Measurements from ENCODE around the gene LAMA2.

Gene LAMA2

DNA sequence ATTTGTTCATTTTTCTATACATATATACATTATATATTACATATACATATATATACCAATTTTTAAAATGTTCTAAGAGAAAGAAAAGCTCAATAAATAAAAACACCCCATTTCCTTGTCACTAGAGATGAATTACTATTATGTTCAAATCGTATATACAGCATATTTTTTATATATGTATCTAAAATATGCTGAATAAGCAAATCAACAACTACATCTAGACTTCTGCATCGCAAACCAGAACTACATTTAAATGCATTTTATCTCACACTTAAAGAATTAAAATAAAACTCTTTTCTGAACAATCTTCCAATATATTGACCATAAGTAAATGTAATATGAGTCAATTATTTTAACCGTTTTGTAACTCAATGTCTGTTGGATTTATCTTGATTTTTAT is 133.9 kb downstream of the LAMA2 start:
- Histone ChIP-seq H3K27me3 (ENCODE audit: insufficient read depth, low read length, poor library complexity, severe bottlenecking) (no peaks in the 10 kb centered on the region), H2AFZ (ENCODE audit: low read length) (no peak overlapping the region), H3F3A (ENCODE audit: low read depth) (no peaks in the 10 kb centered on the region), H3K4me3 (ENCODE audit: low read length, poor library complexity, severe bottlenecking) (no peak overlapping the region), H3K36me3 (ENCODE audit: insufficient read depth, low read length) (no peaks in the 10 kb centered on the region), H4K20me1 (ENCODE audit: insufficient read depth, low read length, poor library complexity, severe bottlenecking) (no peaks in the 10 kb centered on the region), H3K9me3 (ENCODE audit: insufficient read depth, low read depth, low read length) (no peaks in the 10 kb centered on the region), H3K4me2 (ENCODE audit: low read depth, low read length, poor library complexity, severe bottlenecking) (no peak overlapping the region), H3K79me2 (ENCODE audit: insufficient read depth, low read length) (no peaks in the 10 kb centered on the region), H3K9ac (ENCODE audit: low read depth, low read length, poor library complexity, severe bottlenecking) (no peak overlapping the region), H3K9me2 (replicated peaks; ENCODE audit: low read depth, low read length) (no peaks in the 10 kb centered on the region), H3K4me1 (ENCODE audit: insufficient read depth, low read length, poor library complexity, severe bottlenecking) (no peaks in the 10 kb centered on the region)
- TF ChIP-seq EZH2phosphoT487 (IDR thresholded peaks at IDR 0.05; ENCODE audit: borderline replicate concordance) = no peak
- TF ChIP-seq, protein P1, sequence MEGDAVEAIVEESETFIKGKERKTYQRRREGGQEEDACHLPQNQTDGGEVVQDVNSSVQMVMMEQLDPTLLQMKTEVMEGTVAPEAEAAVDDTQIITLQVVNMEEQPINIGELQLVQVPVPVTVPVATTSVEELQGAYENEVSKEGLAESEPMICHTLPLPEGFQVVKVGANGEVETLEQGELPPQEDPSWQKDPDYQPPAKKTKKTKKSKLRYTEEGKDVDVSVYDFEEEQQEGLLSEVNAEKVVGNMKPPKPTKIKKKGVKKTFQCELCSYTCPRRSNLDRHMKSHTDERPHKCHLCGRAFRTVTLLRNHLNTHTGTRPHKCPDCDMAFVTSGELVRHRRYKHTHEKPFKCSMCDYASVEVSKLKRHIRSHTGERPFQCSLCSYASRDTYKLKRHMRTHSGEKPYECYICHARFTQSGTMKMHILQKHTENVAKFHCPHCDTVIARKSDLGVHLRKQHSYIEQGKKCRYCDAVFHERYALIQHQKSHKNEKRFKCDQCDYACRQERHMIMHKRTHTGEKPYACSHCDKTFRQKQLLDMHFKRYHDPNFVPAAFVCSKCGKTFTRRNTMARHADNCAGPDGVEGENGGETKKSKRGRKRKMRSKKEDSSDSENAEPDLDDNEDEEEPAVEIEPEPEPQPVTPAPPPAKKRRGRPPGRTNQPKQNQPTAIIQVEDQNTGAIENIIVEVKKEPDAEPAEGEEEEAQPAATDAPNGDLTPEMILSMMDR (conservative IDR thresholded peaks at IDR 0.05; ENCODE audit: low read length) = no peak

DNA sequence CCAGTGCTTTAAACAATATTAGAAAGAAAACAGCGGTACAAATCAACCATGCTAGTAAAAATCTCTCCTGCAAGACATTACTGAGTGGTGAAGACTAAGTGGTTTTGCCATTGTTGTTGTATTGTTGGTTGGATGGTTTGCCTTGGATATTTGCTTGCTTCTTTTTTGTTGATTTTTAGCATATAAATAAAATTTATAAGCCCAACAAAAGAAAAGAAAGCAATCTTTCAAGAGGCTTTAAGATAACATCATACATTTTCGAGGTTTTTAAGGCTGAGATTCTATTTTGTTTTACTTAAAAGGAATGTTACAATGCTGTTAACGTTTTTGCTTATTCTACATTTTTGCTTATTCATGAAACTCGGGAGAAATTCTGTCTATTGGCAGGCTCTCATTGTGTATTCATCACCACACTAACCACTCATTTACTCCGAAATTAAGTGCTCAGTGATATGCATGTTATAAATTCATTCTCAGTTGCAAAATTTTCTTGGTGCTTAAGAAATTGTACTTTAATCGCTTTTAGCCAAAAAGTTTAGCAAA is 139.1 kb downstream of the LAMA2 start:
- H3K27me3 ChIP-seq (ENCODE audit: insufficient read depth, low read length, poor library complexity, severe bottlenecking) = no peaks in the 10 kb centered on the region
- no peaks in the 10 kb centered on the region for H3F3A ChIP-seq (ENCODE audit: low read depth)
- H3K4me2 ChIP-seq (ENCODE audit: low read depth, low read length, poor library complexity, severe bottlenecking) = no peak overlapping the region
- H3K9me2 ChIP-seq (replicated peaks; ENCODE audit: low read depth, low read length) = 0 out of 2 replicates have a peak, but pooled peaks cover 5% of the 10 kb centered on the region
- no peaks in the 10 kb centered on the region for H3K4me1 ChIP-seq (ENCODE audit: insufficient read depth, low read length, poor library complexity, severe bottlenecking)
- no peaks in the 10 kb centered on the region for H4K20me1 ChIP-seq (ENCODE audit: insufficient read depth, low read length, poor library complexity, severe bottlenecking)
- no peaks in the 10 kb centered on the region for H3K36me3 ChIP-seq (ENCODE audit: insufficient read depth, low read length)
- TF ChIP-seq, protein P1 (conservative IDR thresholded peaks at IDR 0.05; ENCODE audit: low read length) = no peak
- no peak for TF ChIP-seq EZH2phosphoT487 (IDR thresholded peaks at IDR 0.05; ENCODE audit: borderline replicate concordance)
- H3K79me2 ChIP-seq (ENCODE audit: insufficient read depth, low read length) = no peaks in the 10 kb centered on the region
- H2AFZ ChIP-seq (ENCODE audit: low read length) = no peak overlapping the region
- no peak overlapping the region for H3K9ac ChIP-seq (ENCODE audit: low read depth, low read length, poor library complexity, severe bottlenecking)
- H3K4me3 ChIP-seq (ENCODE audit: low read length, poor library complexity, severe bottlenecking) = no peak overlapping the region
- H3K9me3 ChIP-seq (ENCODE audit: insufficient read depth, low read depth, low read length) = no peaks in the 10 kb centered on the region

DNA sequence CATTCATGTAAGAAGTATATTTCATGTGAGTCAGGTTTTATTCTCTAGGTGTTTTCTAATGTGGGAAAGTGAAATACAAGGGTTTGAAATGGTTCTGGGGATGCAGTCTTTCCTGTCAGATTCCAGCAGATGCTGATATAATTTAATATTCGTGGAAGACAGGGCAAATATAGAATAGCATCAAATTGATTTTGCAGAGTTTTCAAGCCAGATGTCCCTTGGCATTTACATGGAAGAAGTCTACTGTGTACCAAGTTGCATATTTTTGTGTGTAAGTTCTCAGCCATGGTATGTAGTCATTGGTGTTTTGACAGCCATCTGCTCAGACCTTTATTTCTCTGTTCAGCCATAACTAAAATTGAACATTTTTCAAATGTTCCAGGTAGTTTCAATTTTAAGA is 143.7 kb downstream of the LAMA2 start:
- Histone ChIP-seq H3K4me2 (ENCODE audit: low read depth, low read length, poor library complexity, severe bottlenecking) (no peak overlapping the region), H2AFZ (ENCODE audit: low read length) (no peak overlapping the region), H3K9me2 (replicated peaks; ENCODE audit: low read depth, low read length) (0 out of 2 replicates have a peak, but pooled peaks cover 5% of the 10 kb centered on the region), H3K9ac (ENCODE audit: low read depth, low read length, poor library complexity, severe bottlenecking) (no peak overlapping the region), H4K20me1 (ENCODE audit: insufficient read depth, low read length, poor library complexity, severe bottlenecking) (no peaks in the 10 kb centered on the region), H3K36me3 (ENCODE audit: insufficient read depth, low read length) (no peaks in the 10 kb centered on the region), H3K4me1 (ENCODE audit: insufficient read depth, low read length, poor library complexity, severe bottlenecking) (no peaks in the 10 kb centered on the region), H3F3A (ENCODE audit: low read depth) (no peaks in the 10 kb centered on the region), H3K79me2 (ENCODE audit: insufficient read depth, low read length) (no peaks in the 10 kb centered on the region), H3K27me3 (ENCODE audit: insufficient read depth, low read length, poor library complexity, severe bottlenecking) (no peaks in the 10 kb centered on the region), H3K9me3 (ENCODE audit: insufficient read depth, low read depth, low read length) (no peaks in the 10 kb centered on the region), H3K4me3 (ENCODE audit: low read length, poor library complexity, severe bottlenecking) (no peak overlapping the region)
- TF ChIP-seq, protein P1 (conservative IDR thresholded peaks at IDR 0.05; ENCODE audit: low read length) = no peak
- TF ChIP-seq EZH2phosphoT487 (IDR thresholded peaks at IDR 0.05; ENCODE audit: borderline replicate concordance) = no peak
